Activated B cell treated with CpG ODN at 0.5 μM for 24 hours (primary cell): ENCODE results near the gene DNASE1L2. TPM values are rescaled to one million over a fixed set of nuclear protein-coding genes. Genes with fewer than 3 reads are reported as not detected.

ENCODE experiments used
- ATAC-seq: fragments of 200-7000 bp; cut with Tn5 transposase; one replicate; pipeline ENCODE4 v1.10.0; 2021; ENCODE audit warnings: low read depth, mild to moderate bottlenecking, moderate library complexity
- CTCF ChIA-PET: fragments of 350-600 bp; sonication (Branson Sonifier 250); formaldehyde crosslinking; loops from one replicate; lab custom pipeline; 2021; ENCODE audit warnings: antibody characterized with exemption; lab: Charles Lee
- POLR2A ChIA-PET: fragments of 350-600 bp; sonication (Branson Sonifier 250); formaldehyde crosslinking; loops from one replicate; lab custom pipeline; 2021; ENCODE audit warnings: antibody characterized with exemption; lab: Charles Lee
- DNase-seq: peaks from one replicate; pipeline ENCODE4 v3.0.0; 2022
- H3K27ac Mint-ChIP-seq: one replicate; pipeline ENCODE4 v1.8.0; 2020; ENCODE audit warnings: mixed read lengths
- H3K27me3 Mint-ChIP-seq: one replicate; pipeline ENCODE4 v1.8.0; 2021; ENCODE audit warnings: mixed read lengths
- H3K36me3 Mint-ChIP-seq: one replicate; pipeline ENCODE4 v1.8.0; 2021; ENCODE audit warnings: low read depth, mixed read lengths
- H3K4me1 Mint-ChIP-seq: one replicate; pipeline ENCODE4 v1.8.0; 2021; ENCODE audit warnings: mixed read lengths
- H3K4me3 Mint-ChIP-seq: one replicate; pipeline ENCODE4 v1.8.0; 2020; ENCODE audit warnings: mild to moderate bottlenecking, mixed read lengths
- H3K9me3 Mint-ChIP-seq: one replicate; pipeline ENCODE4 v1.8.0; 2020; ENCODE audit warnings: mixed read lengths
- CTCF ChIP-seq: fragments of 200-600 bp; IDR thresholded peaks from one replicate; pipeline ENCODE4 v1.8.0; 2022; ENCODE audit warnings: antibody characterized with exemption, mild to moderate bottlenecking
- intact Hi-C: fragments of 100-400 bp; cut with micrococcal nuclease; formaldehyde crosslinking; loops from one replicate; pipeline ENCODE4 v1.15.1; 2024
- total RNA-seq: library from RNA; stranded (reverse); gene quantifications from 2 replicates; pipeline ENCODE4 v1.2.3, GENCODE V29; 2022

DNASE1L2 gene
- total RNA-seq, 1 donor from 2014 or later: 1.3 TPM

- Mint-ChIP-seq H3K4me3 (no peak overlapping the region), H3K36me3 (peaks cover 2% of the 10 kb centered on the region), H3K27me3 (no peaks in the 10 kb centered on the region), H3K9me3 (no peaks in the 10 kb centered on the region), H3K27ac (no peak overlapping the region), H3K4me1 (peaks cover 11% of the 10 kb centered on the region)
- ChIA-PET POLR2A (interaction anchor here (0.6 kb wide), 2 partner anchors 43 to 44 kb away, joined by 3 to 4 read pairs; no protein-coding TSS in a partner anchor), CTCF (no interaction called here)
- DNase-seq (no peak), ATAC-seq (no peak)
- TF ChIP-seq CTCF: no peak
- intact Hi-C loops: no loop called here
Measured at GRCh38 chr16:2273484-2273883, 37.2 kb downstream of the DNASE1L2 start.

- Mint-ChIP-seq H3K27ac (no peak overlapping the region), H3K4me1 (peaks cover 9% of the 10 kb centered on the region), H3K36me3 (peaks cover 2% of the 10 kb centered on the region), H3K27me3 (no peaks in the 10 kb centered on the region), H3K9me3 (no peaks in the 10 kb centered on the region), H3K4me3 (no peak overlapping the region)
- no peak for TF ChIP-seq CTCF
- no peak for ATAC-seq
- ChIA-PET CTCF (no interaction called here), POLR2A (no interaction called here)
- intact Hi-C loops: no loop called here
- DNase-seq: no peak
Measured at GRCh38 chr16:2273931-2274330, 37.7 kb downstream of the DNASE1L2 start.

- ATAC-seq (no peak), DNase-seq (no peak)
- Mint-ChIP-seq H3K9me3 (no peaks in the 10 kb centered on the region), H3K4me1 (no peaks in the 10 kb centered on the region), H3K4me3 (no peak overlapping the region), H3K27ac (no peak overlapping the region), H3K27me3 (no peaks in the 10 kb centered on the region), H3K36me3 (peaks cover 2% of the 10 kb centered on the region)
- intact Hi-C loops: no loop called here
- no peak for TF ChIP-seq CTCF
- CTCF ChIA-PET: no interaction called here
- POLR2A ChIA-PET: no interaction called here
Measured at GRCh38 chr16:2275476-2276367, 39.5 kb downstream of the DNASE1L2 start.

GRCh38 chr16:2276368-2277195, 40.3 kb downstream of the DNASE1L2 start:
- intact Hi-C loops: no loop called here
- Mint-ChIP-seq H3K9me3 (no peaks in the 10 kb centered on the region), H3K27me3 (no peaks in the 10 kb centered on the region), H3K4me3 (no peak overlapping the region), H3K27ac (no peak overlapping the region), H3K36me3 (peaks cover 2% of the 10 kb centered on the region), H3K4me1 (no peaks in the 10 kb centered on the region)
- ChIA-PET POLR2A (no interaction called here), CTCF (no interaction called here)
- TF ChIP-seq CTCF: no peak
- ATAC-seq (no peak), DNase-seq (no peak)
